Pulmonary artery endothelial cell (primary cell): ENCODE data around the gene RNF112. TPM values are rescaled to one million over a fixed set of nuclear protein-coding genes. Genes with fewer than 3 reads are reported as not detected.

Source experiments
- DNase-seq: peaks from one replicate; pipeline ENCODE4 v3.0.0-alpha.2; 2011; ENCODE audit warnings: low read depth, low spot score
- total RNA-seq: library from RNA; depleted of rRNA; stranded (reverse); fragments of >200 nt; gene quantifications from 2 replicates; pipeline ENCODE4 v1.2.3, GENCODE V29; 2014

RNF112 gene
- total RNA-seq, 1 donor from 2014 or later, result 0.07 TPM

- DNase-seq, result no peak
Measured at GRCh38 chr17:19372866-19373504, 38.0 kb upstream of the RNF112 start.

DNA sequence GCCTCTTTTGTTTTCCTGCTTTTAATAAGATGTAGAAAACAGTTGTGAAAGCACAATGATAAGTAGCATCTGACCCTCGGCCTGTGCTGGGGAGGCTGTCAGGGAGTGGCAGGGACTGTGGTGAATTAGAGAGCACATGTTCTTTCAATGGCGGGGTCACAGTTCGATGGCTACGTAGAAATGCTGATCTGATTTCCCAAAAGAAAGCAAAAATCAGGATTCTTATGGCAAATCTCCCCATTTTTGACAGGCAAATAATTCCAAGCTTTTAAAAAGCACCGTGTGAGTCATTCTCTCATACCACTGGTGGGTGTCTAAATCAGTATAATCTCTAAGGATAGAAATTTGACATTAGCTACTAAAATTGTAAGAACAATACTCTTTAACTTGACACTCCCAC is 36.9 kb upstream of the RNF112 start:
- DNase-seq, result no peak

DNA sequence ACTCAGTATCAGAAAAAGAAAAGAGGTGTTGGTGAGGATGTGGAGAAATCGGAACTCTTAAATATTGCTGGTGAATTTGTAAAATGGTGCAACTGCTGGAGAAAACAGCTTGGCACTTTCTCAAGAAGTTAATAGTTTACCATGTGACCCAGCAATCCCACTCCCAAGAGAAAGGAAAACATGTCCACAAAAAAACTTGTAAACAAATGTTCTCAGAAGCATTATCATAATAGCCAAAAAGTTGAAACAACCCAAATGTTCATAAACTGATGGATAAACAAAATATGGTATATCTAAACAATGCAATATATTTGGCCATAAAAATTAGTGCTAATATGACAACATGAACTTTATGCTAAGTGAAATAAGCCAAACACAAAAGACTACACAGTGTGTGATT is 35.3 kb upstream of the RNF112 start:
- DNase-seq, result no peak

- no peak for DNase-seq
Measured at GRCh38 chr17:19376811-19377210, 34.2 kb upstream of the RNF112 start.

DNA sequence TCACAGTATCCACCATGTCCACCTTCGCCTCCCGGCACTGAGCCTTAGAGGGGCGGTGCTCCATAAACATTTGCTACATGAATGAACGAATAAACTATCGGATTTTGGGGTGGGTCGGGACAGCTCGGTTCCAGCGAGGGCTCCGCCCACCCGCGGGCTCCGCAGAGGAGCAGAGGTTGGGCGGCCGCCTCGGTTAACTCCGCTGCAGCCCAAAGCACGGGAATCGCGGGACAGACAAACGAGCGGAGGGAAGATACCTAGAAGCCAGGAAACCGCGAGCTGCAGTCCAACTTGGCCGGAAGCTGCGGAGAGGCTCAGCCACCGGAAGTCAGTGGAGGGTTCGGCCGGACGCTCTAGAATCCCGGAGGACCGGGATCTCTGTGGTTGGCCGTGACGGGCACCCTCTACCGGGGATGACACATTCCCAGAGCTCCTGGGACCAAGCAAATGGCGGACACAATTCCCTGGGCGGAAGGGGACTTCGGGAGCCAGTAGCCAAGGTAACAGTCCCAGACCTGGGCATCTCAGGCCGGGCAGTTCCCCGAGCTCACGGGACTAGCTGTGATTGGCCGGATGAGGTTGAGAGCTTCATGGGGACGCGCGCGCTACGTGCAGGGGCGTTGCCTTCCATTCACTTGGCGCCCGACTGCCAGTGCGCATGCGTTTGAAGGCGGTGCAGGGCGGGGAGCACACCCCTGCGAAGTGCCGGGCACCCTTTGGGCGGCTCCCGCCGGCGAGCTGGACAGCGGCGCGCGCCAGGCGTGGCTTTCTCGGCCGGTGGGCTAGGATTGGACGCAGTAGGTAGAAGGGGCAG is 33.2 kb upstream of the RNF112 start:
- peak; percentile 96 for DNase-seq

DNA sequence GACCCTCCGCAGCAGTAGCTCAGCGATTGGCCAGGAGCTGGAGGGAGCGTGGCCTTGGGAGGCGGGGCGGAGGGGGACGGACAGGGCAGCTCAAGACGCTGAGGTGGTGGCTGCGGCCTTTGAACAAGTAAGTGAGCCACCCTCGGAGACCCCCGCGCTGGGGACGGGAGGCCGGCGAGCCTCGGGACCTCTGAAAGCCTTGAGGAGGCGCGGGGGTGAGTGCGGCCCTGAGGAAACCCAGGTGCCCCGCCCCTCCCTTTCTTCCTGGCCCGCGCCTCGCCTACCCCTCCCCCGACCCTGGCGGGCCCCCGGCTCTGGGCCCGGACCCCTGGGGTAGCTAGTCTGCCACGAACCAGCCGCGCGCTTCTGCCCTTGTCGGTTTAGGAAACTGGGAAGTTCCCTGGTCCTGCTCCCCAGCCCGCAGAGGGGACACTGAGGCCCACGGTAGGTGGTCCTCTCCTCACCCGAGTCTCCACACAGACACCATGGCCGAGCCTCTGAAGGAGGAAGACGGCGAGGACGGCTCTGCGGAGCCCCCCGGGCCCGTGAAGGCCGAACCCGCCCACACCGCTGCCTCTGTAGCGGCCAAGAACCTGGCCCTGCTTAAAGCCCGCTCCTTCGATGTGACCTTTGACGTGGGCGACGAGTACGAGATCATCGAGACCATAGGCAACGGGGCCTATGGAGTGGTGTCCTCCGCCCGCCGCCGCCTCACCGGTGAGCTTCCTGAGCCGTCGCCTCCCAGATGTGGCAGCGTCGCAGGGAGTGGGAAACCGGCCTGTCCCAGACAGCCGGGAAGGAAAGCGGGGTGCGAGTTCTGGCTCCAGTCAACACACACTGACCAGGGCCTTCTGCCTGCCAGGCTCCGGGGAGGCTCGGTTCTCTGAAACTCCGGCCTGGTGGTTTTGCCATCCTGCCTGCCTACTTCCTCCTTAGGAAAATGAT is 32.3 kb upstream of the RNF112 start, which contains the start of gene MAPK7:
Gene MAPK7, plus strand, starts transcription at position 83 of the 945 bp plus-strand sequence. Its CDS starts 403 bp downstream, at position 486.
- no peak for DNase-seq

GRCh38 chr17:19379361-19380065 is 31.5 kb upstream of the RNF112 start:
- no peak for DNase-seq

GRCh38 chr17:19380481-19381301 is 30.3 kb upstream of the RNF112 start:
- no peak for DNase-seq

DNA sequence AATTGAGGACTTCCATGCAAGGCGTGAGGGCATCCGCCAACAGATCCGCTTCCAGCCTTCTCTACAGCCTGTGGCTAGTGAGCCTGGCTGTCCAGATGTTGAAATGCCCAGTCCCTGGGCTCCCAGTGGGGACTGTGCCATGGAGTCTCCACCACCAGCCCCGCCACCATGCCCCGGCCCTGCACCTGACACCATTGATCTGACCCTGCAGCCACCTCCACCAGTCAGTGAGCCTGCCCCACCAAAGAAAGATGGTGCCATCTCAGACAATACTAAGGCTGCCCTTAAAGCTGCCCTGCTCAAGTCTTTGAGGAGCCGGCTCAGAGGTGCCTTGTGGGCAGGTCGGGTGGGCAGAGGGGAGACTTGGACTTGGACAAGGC is 29.7 kb upstream of the RNF112 start:
- no peak for DNase-seq

- DNase-seq, result no peak
Measured at GRCh38 chr17:19381741-19382444, 29.1 kb upstream of the RNF112 start.

GRCh38 chr17:19382531-19383444 is 28.2 kb upstream of the RNF112 start:
- DNase-seq, result no peak

GRCh38 chr17:19383681-19384470 is 27.2 kb upstream of the RNF112 start:
- DNase-seq, result no peak

- no peak for DNase-seq
Measured at GRCh38 chr17:19384723-19385391, 26.2 kb upstream of the RNF112 start.

GRCh38 chr17:19385521-19385983 is 25.5 kb upstream of the RNF112 start:
- no peak for DNase-seq

- DNase-seq, result no peak
Measured at GRCh38 chr17:19386051-19386929, 24.7 kb upstream of the RNF112 start.
